ENCODE results near the gene SIAH1. TPM values are rescaled to one million over a fixed set of nuclear protein-coding genes. Genes with fewer than 3 reads are reported as not detected.
"Not testable (repeated sequence)": the region's sequence is repeated elsewhere in the genome, so short reads cannot be mapped to it uniquely, and the experiment has no call there.

SIAH1 gene
- polyA plus RNA-seq, 1 donor from 2014 or later: 24.3 TPM

- Mint-ChIP-seq H3K4me1 (peaks cover 41 to 46% (median 42%) of the 10 kb centered on the region in 3 donors), H3K36me3 (peaks cover 5% of the 10 kb centered on the region), H3K27me3 (no peaks in the 10 kb centered on the region), H3K27ac (peak overlapping the region in 1 of 3 donors; percentile 60), H3K9me3 (no peaks in the 10 kb centered on the region), H3K4me3 (peak overlapping the region in 1 of 4 donors; percentile 75)
These were observed 3.1 kb downstream of the SIAH1 start for GRCh38 chr16:48382131-48382530.

- Mint-ChIP-seq H3K27ac (no peak overlapping the region), H3K4me1 (peaks cover 41 to 49% (median 47%) of the 10 kb centered on the region in 3 donors), H3K9me3 (no peaks in the 10 kb centered on the region), H3K36me3 (peaks cover 5% of the 10 kb centered on the region), H3K4me3 (peak overlapping the region in 2 of 4 donors; percentile 34 to 39), H3K27me3 (no peaks in the 10 kb centered on the region)
These were observed 4.0 kb downstream of the SIAH1 start for GRCh38 chr16:48381201-48381600.

- no peaks in the 10 kb centered on the region for H3K9me3 Mint-ChIP-seq
- H3K4me3 Mint-ChIP-seq: peak overlapping the region in 2 of 4 donors; percentile 33 to 72
- H3K36me3 Mint-ChIP-seq: peaks cover 5% of the 10 kb centered on the region
- H3K27ac Mint-ChIP-seq: no peak overlapping the region
- no peaks in the 10 kb centered on the region for H3K27me3 Mint-ChIP-seq
- H3K4me1 Mint-ChIP-seq: peaks cover 38 to 46% (median 44%) of the 10 kb centered on the region in 3 donors
These were observed 6.4 kb downstream of the SIAH1 start for GRCh38 chr16:48378836-48379235.

- peaks cover 35 to 41% (median 38%) of the 10 kb centered on the region in 3 donors for H3K4me1 Mint-ChIP-seq
- no peaks in the 10 kb centered on the region for H3K27me3 Mint-ChIP-seq
- no peaks in the 10 kb centered on the region for H3K9me3 Mint-ChIP-seq
These were observed 6.9 kb downstream of the SIAH1 start for GRCh38 chr16:48378276-48378675.

GRCh38 chr16:48377301-48377700, 7.9 kb downstream of the SIAH1 start:
- peaks cover 31 to 37% (median 36%) of the 10 kb centered on the region in 3 donors for H3K4me1 Mint-ChIP-seq
- H3K27ac Mint-ChIP-seq, H3K27me3 Mint-ChIP-seq, H3K9me3 Mint-ChIP-seq, H3K4me3 Mint-ChIP-seq, H3K36me3 Mint-ChIP-seq: not testable (repeated sequence)

More at GRCh38 chr16:48378276-48378675, 6.9 kb downstream of the SIAH1 start:
- Mint-ChIP-seq H3K4me3 (peak overlapping the region in 1 of 4 donors; percentile 72), H3K36me3 (peaks cover 5% of the 10 kb centered on the region), H3K27ac (no peak overlapping the region)

- Mint-ChIP-seq H3K4me3 (no peak overlapping the region), H3K27ac (no peak overlapping the region), H3K36me3 (no peaks in the 10 kb centered on the region), H3K9me3 (no peaks in the 10 kb centered on the region), H3K27me3 (no peaks in the 10 kb centered on the region), H3K4me1 (peaks cover 19 to 33% (median 26%) of the 10 kb centered on the region in 3 donors)
These were observed 11.0 kb downstream of the SIAH1 start for GRCh38 chr16:48374255-48374654.

- Mint-ChIP-seq H3K4me1 (peaks cover 11 to 30% (median 20%) of the 10 kb centered on the region in 3 donors), H3K4me3 (no peak overlapping the region), H3K27me3 (no peaks in the 10 kb centered on the region)
These were observed 11.8 kb downstream of the SIAH1 start for GRCh38 chr16:48373258-48374029.

GRCh38 chr16:48372744-48373143, 12.5 kb downstream of the SIAH1 start:
- Mint-ChIP-seq H3K9me3 (no peaks in the 10 kb centered on the region), H3K27me3 (no peaks in the 10 kb centered on the region), H3K4me3 (no peak overlapping the region), H3K36me3 (no peaks in the 10 kb centered on the region), H3K4me1 (peaks cover 4 to 27% (median 16%) of the 10 kb centered on the region in 3 donors), H3K27ac (no peak overlapping the region)

More at GRCh38 chr16:48373258-48374029, 11.8 kb downstream of the SIAH1 start:
- Mint-ChIP-seq H3K36me3 (no peaks in the 10 kb centered on the region), H3K9me3 (no peaks in the 10 kb centered on the region), H3K27ac (no peak overlapping the region)

- Mint-ChIP-seq H3K36me3 (no peaks in the 10 kb centered on the region), H3K4me1 (peaks cover 13 to 23% (median 22%) of the 10 kb centered on the region in 3 donors), H3K9me3 (no peaks in the 10 kb centered on the region), H3K4me3 (peak overlapping the region in 1 of 4 donors; percentile 14), H3K27ac (no peak overlapping the region), H3K27me3 (no peaks in the 10 kb centered on the region)
These were observed 13.8 kb downstream of the SIAH1 start for GRCh38 chr16:48371393-48371780.

GRCh38 chr16:48370668-48371392, 14.4 kb downstream of the SIAH1 start:
- H3K27me3 Mint-ChIP-seq, H3K36me3 Mint-ChIP-seq, H3K27ac Mint-ChIP-seq, H3K9me3 Mint-ChIP-seq: not testable (repeated sequence)
- Mint-ChIP-seq H3K4me3 (peak overlapping the region in 1 of 4 donors; percentile 14), H3K4me1 (peaks cover 16 to 27% (median 24%) of the 10 kb centered on the region in 3 donors)

GRCh38 chr16:48370229-48370628, 15.0 kb downstream of the SIAH1 start:
- Mint-ChIP-seq H3K9me3 (no peaks in the 10 kb centered on the region), H3K36me3 (no peaks in the 10 kb centered on the region), H3K4me3 (peak overlapping the region in 1 of 4 donors; percentile 17), H3K27me3 (no peaks in the 10 kb centered on the region), H3K4me1 (peaks cover 20 to 32% (median 26%) of the 10 kb centered on the region in 3 donors), H3K27ac (no peak overlapping the region)

GRCh38 chr16:48369765-48370164, 15.4 kb downstream of the SIAH1 start:
- Mint-ChIP-seq H3K36me3 (no peaks in the 10 kb centered on the region), H3K27me3 (no peaks in the 10 kb centered on the region), H3K4me3 (peak overlapping the region in 1 of 4 donors; percentile 17), H3K9me3 (no peaks in the 10 kb centered on the region), H3K4me1 (peaks cover 25 to 37% (median 31%) of the 10 kb centered on the region in 3 donors), H3K27ac (no peak overlapping the region)

- H3K4me1 Mint-ChIP-seq: peaks cover 31 to 45% (median 37%) of the 10 kb centered on the region in 3 donors
- H3K9me3 Mint-ChIP-seq: no peaks in the 10 kb centered on the region
- H3K36me3 Mint-ChIP-seq: no peaks in the 10 kb centered on the region
- no peak overlapping the region for H3K4me3 Mint-ChIP-seq
- peak overlapping the region in 2 of 3 donors; percentile 1 to 86 for H3K27ac Mint-ChIP-seq
- H3K27me3 Mint-ChIP-seq: no peaks in the 10 kb centered on the region
These were observed 17.7 kb downstream of the SIAH1 start for GRCh38 chr16:48367441-48368049.

- Mint-ChIP-seq H3K4me1 (peaks cover 31 to 41% (median 41%) of the 10 kb centered on the region in 3 donors), H3K27ac (peak overlapping the region; percentile 86 to 99 (median 92)), H3K4me3 (peak overlapping the region; percentile 91 to 97 (median 96)), H3K9me3 (no peaks in the 10 kb centered on the region), H3K36me3 (no peaks in the 10 kb centered on the region), H3K27me3 (no peaks in the 10 kb centered on the region)
These were observed 18.8 kb downstream of the SIAH1 start for GRCh38 chr16:48366165-48367093.

Measured in IgD-negative memory B cell (primary cell).